ENCODE data around the gene SLC25A25.

The SLC25A25 gene

GRCh38 chr9:128144239-128145181, 76.5 kb downstream of the SLC25A25 start:
- TF ChIP-seq, protein P1, sequence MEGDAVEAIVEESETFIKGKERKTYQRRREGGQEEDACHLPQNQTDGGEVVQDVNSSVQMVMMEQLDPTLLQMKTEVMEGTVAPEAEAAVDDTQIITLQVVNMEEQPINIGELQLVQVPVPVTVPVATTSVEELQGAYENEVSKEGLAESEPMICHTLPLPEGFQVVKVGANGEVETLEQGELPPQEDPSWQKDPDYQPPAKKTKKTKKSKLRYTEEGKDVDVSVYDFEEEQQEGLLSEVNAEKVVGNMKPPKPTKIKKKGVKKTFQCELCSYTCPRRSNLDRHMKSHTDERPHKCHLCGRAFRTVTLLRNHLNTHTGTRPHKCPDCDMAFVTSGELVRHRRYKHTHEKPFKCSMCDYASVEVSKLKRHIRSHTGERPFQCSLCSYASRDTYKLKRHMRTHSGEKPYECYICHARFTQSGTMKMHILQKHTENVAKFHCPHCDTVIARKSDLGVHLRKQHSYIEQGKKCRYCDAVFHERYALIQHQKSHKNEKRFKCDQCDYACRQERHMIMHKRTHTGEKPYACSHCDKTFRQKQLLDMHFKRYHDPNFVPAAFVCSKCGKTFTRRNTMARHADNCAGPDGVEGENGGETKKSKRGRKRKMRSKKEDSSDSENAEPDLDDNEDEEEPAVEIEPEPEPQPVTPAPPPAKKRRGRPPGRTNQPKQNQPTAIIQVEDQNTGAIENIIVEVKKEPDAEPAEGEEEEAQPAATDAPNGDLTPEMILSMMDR (conservative IDR thresholded peaks at IDR 0.05), result no peak
- no peak overlapping the region for H3K27ac ChIP-seq

- no peak overlapping the region for H3K27ac ChIP-seq
- TF ChIP-seq, protein P1 (conservative IDR thresholded peaks at IDR 0.05), result no peak
These were observed 77.5 kb downstream of the SLC25A25 start for GRCh38 chr9:128145536-128145935.

DNA sequence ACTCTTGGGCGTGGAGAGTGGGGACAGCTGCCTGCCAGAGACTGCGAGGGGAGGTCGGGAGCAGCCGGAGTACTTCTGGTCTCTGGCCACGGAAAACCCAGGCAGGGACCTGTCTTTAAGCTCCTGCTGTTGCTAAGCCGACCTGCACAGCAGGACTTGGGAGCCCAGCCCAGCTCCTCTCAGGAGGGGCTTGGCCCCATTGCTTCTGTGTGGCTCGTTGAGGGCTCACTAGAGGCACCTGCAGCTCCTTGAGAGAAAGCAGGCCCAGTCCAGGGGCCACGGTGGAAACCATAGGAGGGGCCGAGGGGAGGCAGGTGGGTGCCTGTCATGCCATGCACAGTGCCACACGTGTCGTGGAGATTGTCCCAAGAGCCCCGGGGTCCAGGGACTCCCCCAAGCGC, 77.9 kb downstream of the SLC25A25 start:
- no peak overlapping the region for H3K27ac ChIP-seq
- TF ChIP-seq, protein P1 (conservative IDR thresholded peaks at IDR 0.05), result no peak

GRCh38 chr9:128146591-128147120, 78.6 kb downstream of the SLC25A25 start:
- TF ChIP-seq, protein P1 (conservative IDR thresholded peaks at IDR 0.05), result no peak
- H3K27ac ChIP-seq, result no peak overlapping the region

- TF ChIP-seq, protein P1 (conservative IDR thresholded peaks at IDR 0.05), result no peak
- no peak overlapping the region for H3K27ac ChIP-seq
These were observed 80.5 kb downstream of the SLC25A25 start for GRCh38 chr9:128148509-128149000.

GRCh38 chr9:128149001-128149701, 81.1 kb downstream of the SLC25A25 start, which contains the start of gene LCN2:
Gene LCN2, plus strand, starts transcription at chr9:128149453. Its CDS starts 73 bp downstream, at chr9:128149526.
- no peak within 1 kb of the TSS for H3K27ac ChIP-seq
- TF ChIP-seq, protein P1 (conservative IDR thresholded peaks at IDR 0.05), result no peak
